Astrocyte of the hippocampus (primary cell): Measurements from ENCODE around the gene CHST1.

Source experiments
- DNase-seq: peaks from one replicate; pipeline ENCODE4 v3.0.0; 2011; ENCODE audit warnings: low read depth, low spot score

CHST1 gene

GRCh38 chr11:45646275-45646927 is 19.0 kb downstream of the CHST1 start:
- DNase-seq = peak; percentile 47

- no peak for DNase-seq
Measured at GRCh38 chr11:45644981-45645889, 20.2 kb downstream of the CHST1 start.

GRCh38 chr11:45643598-45644260 is 21.7 kb downstream of the CHST1 start:
- DNase-seq = no peak

- DNase-seq = no peak
Measured at GRCh38 chr11:45641961-45642360, 23.5 kb downstream of the CHST1 start.

GRCh38 chr11:45638051-45638450 is 27.4 kb downstream of the CHST1 start:
- DNase-seq = no peak

- DNase-seq = no peak
Measured at GRCh38 chr11:45635907-45636306, 29.5 kb downstream of the CHST1 start.

GRCh38 chr11:45625611-45626010 is 39.8 kb downstream of the CHST1 start:
- no peak for DNase-seq

- no peak for DNase-seq
Measured at GRCh38 chr11:45624095-45624494, 41.3 kb downstream of the CHST1 start.

- no peak for DNase-seq
Measured at GRCh38 chr11:45622861-45623260, 42.6 kb downstream of the CHST1 start.

GRCh38 chr11:45622283-45622682 is 43.1 kb downstream of the CHST1 start:
- no peak for DNase-seq

GRCh38 chr11:45621588-45621987 is 43.8 kb downstream of the CHST1 start:
- no peak for DNase-seq

- DNase-seq = no peak
Measured at GRCh38 chr11:45620243-45620642, 45.2 kb downstream of the CHST1 start.

- DNase-seq = no peak
Measured at GRCh38 chr11:45618897-45619296, 46.5 kb downstream of the CHST1 start.

GRCh38 chr11:45617871-45618601 is 47.4 kb downstream of the CHST1 start:
- DNase-seq = no peak

- no peak for DNase-seq
Measured at GRCh38 chr11:45616802-45617549, 48.4 kb downstream of the CHST1 start.

- no peak for DNase-seq
Measured at GRCh38 chr11:45615182-45615792, 50.1 kb downstream of the CHST1 start.

- DNase-seq = no peak
Measured at GRCh38 chr11:45614196-45614828, 51.1 kb downstream of the CHST1 start.

- no peak for DNase-seq
Measured at GRCh38 chr11:45610627-45611026, 54.8 kb downstream of the CHST1 start.

- no peak for DNase-seq
Measured at GRCh38 chr11:45609902-45610301, 55.5 kb downstream of the CHST1 start.

GRCh38 chr11:45609337-45609736 is 56.1 kb downstream of the CHST1 start:
- no peak for DNase-seq
